Iris pigment epithelial cell (primary cell): ENCODE data around the gene SIDT1.

Experiments used
- DNase-seq: peaks from one replicate; pipeline ENCODE4 v3.0.0-alpha.2; 2011; ENCODE audit warnings: low read depth

Gene SIDT1

GRCh38 chr3:113546414-113546893, 14.1 kb downstream of the SIDT1 start:
- DNase-seq = no peak

- no peak for DNase-seq
Observed at GRCh38 chr3:113548501-113548900, 16.1 kb downstream of the SIDT1 start.

GRCh38 chr3:113551820-113552219, 19.5 kb downstream of the SIDT1 start:
- no peak for DNase-seq

- DNase-seq = no peak
Observed at GRCh38 chr3:113552851-113553250, 20.5 kb downstream of the SIDT1 start.

GRCh38 chr3:113555138-113555537, 22.8 kb downstream of the SIDT1 start:
- no peak for DNase-seq

GRCh38 chr3:113556316-113556945, 24.1 kb downstream of the SIDT1 start:
- DNase-seq = no peak

GRCh38 chr3:113556946-113557335, 24.6 kb downstream of the SIDT1 start:
- no peak for DNase-seq

- peak; percentile 44 for DNase-seq
Observed at GRCh38 chr3:113557374-113557773, 25.0 kb downstream of the SIDT1 start.

GRCh38 chr3:113559009-113559408, 26.7 kb downstream of the SIDT1 start:
- DNase-seq = no peak

- no peak for DNase-seq
Observed at GRCh38 chr3:113560271-113560670, 27.9 kb downstream of the SIDT1 start.

- DNase-seq = peak; percentile 41
Observed at GRCh38 chr3:113560831-113561623, 28.7 kb downstream of the SIDT1 start.

- no peak for DNase-seq
Observed at GRCh38 chr3:113565555-113565954, 33.2 kb downstream of the SIDT1 start.

- DNase-seq = no peak
Observed at GRCh38 chr3:113570158-113570557, 37.8 kb downstream of the SIDT1 start.

GRCh38 chr3:113571360-113571759, 39.0 kb downstream of the SIDT1 start:
- no peak for DNase-seq

GRCh38 chr3:113573728-113574127, 41.4 kb downstream of the SIDT1 start:
- DNase-seq = no peak

- DNase-seq = no peak
Observed at GRCh38 chr3:113574213-113574612, 41.9 kb downstream of the SIDT1 start.

- DNase-seq = no peak
Observed at GRCh38 chr3:113575206-113575605, 42.9 kb downstream of the SIDT1 start.

GRCh38 chr3:113585228-113585627, 52.9 kb downstream of the SIDT1 start:
- no peak for DNase-seq

- DNase-seq = no peak
Observed at GRCh38 chr3:113585720-113586119, 53.4 kb downstream of the SIDT1 start.

- DNase-seq = no peak
Observed at GRCh38 chr3:113588806-113589205, 56.5 kb downstream of the SIDT1 start.

- DNase-seq = no peak
Observed at GRCh38 chr3:113589971-113590370, 57.6 kb downstream of the SIDT1 start.

- DNase-seq = no peak
Observed at GRCh38 chr3:113590983-113591382, 58.6 kb downstream of the SIDT1 start.

GRCh38 chr3:113594066-113594465, 61.7 kb downstream of the SIDT1 start:
- no peak for DNase-seq
